ENCODE results near the gene MEIOSIN. TPM values are rescaled to one million over a fixed set of nuclear protein-coding genes. Genes with fewer than 3 reads are reported as not detected.

Gene MEIOSIN
- total and polyA plus RNA-seq, 9 of the 15 experiments (the other 6 are each of a cell fraction or from before 2014, with no cell fraction given) = 0.06 to 2.0 (median 0.76) TPM

GRCh38 chr19:45801603-45802175 is 68.5 kb downstream of the MEIOSIN start (continued):
- TF ChIP-seq, protein P1, sequence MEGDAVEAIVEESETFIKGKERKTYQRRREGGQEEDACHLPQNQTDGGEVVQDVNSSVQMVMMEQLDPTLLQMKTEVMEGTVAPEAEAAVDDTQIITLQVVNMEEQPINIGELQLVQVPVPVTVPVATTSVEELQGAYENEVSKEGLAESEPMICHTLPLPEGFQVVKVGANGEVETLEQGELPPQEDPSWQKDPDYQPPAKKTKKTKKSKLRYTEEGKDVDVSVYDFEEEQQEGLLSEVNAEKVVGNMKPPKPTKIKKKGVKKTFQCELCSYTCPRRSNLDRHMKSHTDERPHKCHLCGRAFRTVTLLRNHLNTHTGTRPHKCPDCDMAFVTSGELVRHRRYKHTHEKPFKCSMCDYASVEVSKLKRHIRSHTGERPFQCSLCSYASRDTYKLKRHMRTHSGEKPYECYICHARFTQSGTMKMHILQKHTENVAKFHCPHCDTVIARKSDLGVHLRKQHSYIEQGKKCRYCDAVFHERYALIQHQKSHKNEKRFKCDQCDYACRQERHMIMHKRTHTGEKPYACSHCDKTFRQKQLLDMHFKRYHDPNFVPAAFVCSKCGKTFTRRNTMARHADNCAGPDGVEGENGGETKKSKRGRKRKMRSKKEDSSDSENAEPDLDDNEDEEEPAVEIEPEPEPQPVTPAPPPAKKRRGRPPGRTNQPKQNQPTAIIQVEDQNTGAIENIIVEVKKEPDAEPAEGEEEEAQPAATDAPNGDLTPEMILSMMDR (IDR thresholded peaks at IDR 0.05 in 2 of 3, conservative IDR thresholded peaks at IDR 0.05 in 1 of 3; ENCODE audit: insufficient read depth in 2 of 3, low read depth in 1 of 3, low read length in 3 of 3) = peak in 1 of 3 experiments; percentile 11; a peak in 1 of 6 replicates
- TF ChIP-seq SIRT6 (IDR thresholded peaks at IDR 0.05; ENCODE audit: low read depth, low read length) (no peak), TAF7 (tag; IDR thresholded peaks at IDR 0.05) (no peak), ETS2 (tag; IDR thresholded peaks at IDR 0.05; ENCODE audit: borderline replicate concordance, poor library complexity, severe bottlenecking) (no peak), ZNF583 (CRISPR knock-in tag; IDR thresholded peaks at IDR 0.05) (no peak), L3MBTL2 (IDR thresholded peaks at IDR 0.05) (peak; percentile 56; the same call in 1 of the 2 replicates), ARID1B (IDR thresholded peaks at IDR 0.05) (0 out of 2 replicates have a peak, but pooled peaks have one; percentile 11), LCOR (CRISPR knock-in tag; IDR thresholded peaks at IDR 0.05) (no peak), PCBP2 (IDR thresholded peaks at IDR 0.05; ENCODE audit: low read depth, low read length, poor library complexity, severe bottlenecking) (no peak), HNRNPK (IDR thresholded peaks at IDR 0.05; ENCODE audit: low read depth, low read length, poor library complexity, severe bottlenecking) (no peak), CREB3L1 (IDR thresholded peaks at IDR 0.05; ENCODE audit: borderline replicate concordance, low read depth) (peak; percentile 54; the same call in 1 of the 2 replicates), KLF1 (tag; IDR thresholded peaks at IDR 0.05) (no peak), CXXC5 (CRISPR knock-in tag; IDR thresholded peaks at IDR 0.05) (no peak), GATAD2A (IDR thresholded peaks at IDR 0.05) (no peak), HLTF (IDR thresholded peaks at IDR 0.05) (peak; percentile 34; the same call in 1 of the 2 replicates), E2F5 (CRISPR knock-in tag; IDR thresholded peaks at IDR 0.05) (no peak), CHCHD3 (CRISPR knock-in tag; IDR thresholded peaks at IDR 0.05) (no peak), HDGF (IDR thresholded peaks at IDR 0.05) (peak; percentile 63; the same call in 1 of the 2 replicates), SMARCA4 (IDR thresholded peaks at IDR 0.05) (0 out of 2 replicates have a peak, but pooled peaks have one; percentile 15), HNRNPL (IDR thresholded peaks at IDR 0.05; ENCODE audit: low read depth, low read length) (no peak), MBD2 (IDR thresholded peaks at IDR 0.05; ENCODE audit: borderline replicate concordance, low read depth) (no peak), ZNF785 (CRISPR knock-in tag; IDR thresholded peaks at IDR 0.05) (no peak), ZNF384 (IDR thresholded peaks at IDR 0.05; ENCODE audit: low read depth, low read length) (no peak)
- TF ChIP-seq, protein P2, sequence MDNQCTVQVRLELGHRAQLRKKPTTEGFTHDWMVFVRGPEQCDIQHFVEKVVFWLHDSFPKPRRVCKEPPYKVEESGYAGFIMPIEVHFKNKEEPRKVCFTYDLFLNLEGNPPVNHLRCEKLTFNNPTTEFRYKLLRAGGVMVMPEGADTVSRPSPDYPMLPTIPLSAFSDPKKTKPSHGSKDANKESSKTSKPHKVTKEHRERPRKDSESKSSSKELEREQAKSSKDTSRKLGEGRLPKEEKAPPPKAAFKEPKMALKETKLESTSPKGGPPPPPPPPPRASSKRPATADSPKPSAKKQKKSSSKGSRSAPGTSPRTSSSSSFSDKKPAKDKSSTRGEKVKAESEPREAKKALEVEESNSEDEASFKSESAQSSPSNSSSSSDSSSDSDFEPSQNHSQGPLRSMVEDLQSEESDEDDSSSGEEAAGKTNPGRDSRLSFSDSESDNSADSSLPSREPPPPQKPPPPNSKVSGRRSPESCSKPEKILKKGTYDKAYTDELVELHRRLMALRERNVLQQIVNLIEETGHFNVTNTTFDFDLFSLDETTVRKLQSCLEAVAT (IDR thresholded peaks at IDR 0.05) = 0 out of 4 replicates have a peak, but pooled peaks of 1 of the 2 experiments have one; percentile 57
- TF ChIP-seq, protein P3, sequence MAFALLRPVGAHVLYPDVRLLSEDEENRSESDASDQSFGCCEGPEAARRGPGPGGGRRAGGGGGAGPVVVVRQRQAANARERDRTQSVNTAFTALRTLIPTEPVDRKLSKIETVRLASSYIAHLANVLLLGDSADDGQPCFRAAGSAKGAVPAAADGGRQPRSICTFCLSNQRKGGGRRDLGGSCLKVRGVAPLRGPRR (CRISPR knock-in tag; IDR thresholded peaks at IDR 0.05) = no peak
